ENCODE data around the gene CACNG7. TPM values are rescaled to one million over a fixed set of nuclear protein-coding genes. Genes with fewer than 3 reads are reported as not detected.

CACNG7 gene
- total RNA-seq, 1 donor from 2014 or later = not detected

DNA sequence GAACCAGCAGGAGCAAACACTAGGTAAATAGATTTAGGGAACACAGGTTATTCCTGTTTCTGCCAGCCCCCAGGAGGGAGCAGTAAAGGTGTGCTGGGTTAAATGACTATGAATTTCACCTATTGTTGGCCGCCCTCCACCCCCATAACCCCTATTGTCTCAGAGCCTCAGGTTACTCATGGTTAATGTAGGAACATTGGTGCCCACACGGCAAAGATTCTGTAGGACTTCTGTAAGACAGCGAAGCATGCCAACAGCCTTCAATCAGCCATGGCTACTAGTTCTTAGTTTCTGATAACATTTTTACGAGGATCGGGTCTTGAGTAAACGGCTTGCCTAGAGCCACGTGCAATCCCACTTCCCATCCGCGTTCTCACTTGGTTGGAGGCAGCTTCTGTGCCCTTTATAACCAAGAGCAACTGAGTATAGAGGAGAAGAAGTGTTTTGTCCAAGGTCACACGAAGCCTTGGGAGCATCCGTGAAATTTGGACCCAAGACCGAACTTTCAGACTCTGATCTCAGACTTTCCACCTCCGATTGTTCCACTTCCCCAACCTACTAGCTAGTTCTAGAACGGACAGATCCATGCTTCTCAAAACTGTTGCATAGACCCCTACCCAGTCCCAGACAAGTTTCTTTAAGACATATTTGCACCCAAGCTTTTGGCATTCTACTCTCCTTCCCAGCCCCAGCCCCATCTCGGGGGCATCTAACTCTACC, 48.5 kb downstream of the CACNG7 start:
- H3K4me1 Mint-ChIP-seq (ENCODE audit: low read depth) = peaks cover 2% of the 10 kb centered on the region
- no peaks in the 10 kb centered on the region for H3K36me3 Mint-ChIP-seq (ENCODE audit: low read depth)
- intact Hi-C loops (cut with micrococcal nuclease) = no loop called here
- H3K9me3 Mint-ChIP-seq = no peaks in the 10 kb centered on the region
- H3K27me3 Mint-ChIP-seq (ENCODE audit: low read depth) = peaks cover 52% of the 10 kb centered on the region
- no peak overlapping the region for H3K27ac Mint-ChIP-seq
- H3K4me3 Mint-ChIP-seq (ENCODE audit: low read depth) = no peak overlapping the region
- no peak for DNase-seq (ENCODE audit: low spot score)

DNA sequence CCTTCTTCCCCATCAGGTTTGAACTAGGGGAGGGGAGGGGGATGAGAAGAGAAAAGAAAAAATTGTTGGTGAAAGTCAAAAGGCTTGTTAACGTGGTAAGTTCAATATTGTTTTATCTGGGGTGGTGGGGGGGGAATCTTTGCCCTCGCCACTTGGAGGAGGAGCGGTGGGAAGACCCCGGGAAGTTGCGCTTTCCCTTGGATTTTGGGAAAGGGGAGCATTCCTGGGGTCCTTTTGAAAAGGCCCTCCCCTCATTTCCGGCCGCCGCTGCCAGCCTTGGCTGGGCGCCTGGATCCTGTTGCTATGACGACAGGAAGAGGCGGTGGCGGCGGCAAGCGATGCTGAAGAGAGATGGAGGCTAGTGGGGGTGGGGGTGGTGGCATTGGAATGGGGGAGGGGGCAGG, 49.1 kb downstream of the CACNG7 start:
- no peaks in the 10 kb centered on the region for H3K9me3 Mint-ChIP-seq
- no peak for DNase-seq (ENCODE audit: low spot score)
- H3K27ac Mint-ChIP-seq = no peak overlapping the region
- peaks cover 52% of the 10 kb centered on the region for H3K27me3 Mint-ChIP-seq (ENCODE audit: low read depth)
- intact Hi-C loops (cut with micrococcal nuclease) = no loop called here
- H3K36me3 Mint-ChIP-seq (ENCODE audit: low read depth) = no peaks in the 10 kb centered on the region
- H3K4me3 Mint-ChIP-seq (ENCODE audit: low read depth) = no peak overlapping the region
- H3K4me1 Mint-ChIP-seq (ENCODE audit: low read depth) = peaks cover 2% of the 10 kb centered on the region

DNA sequence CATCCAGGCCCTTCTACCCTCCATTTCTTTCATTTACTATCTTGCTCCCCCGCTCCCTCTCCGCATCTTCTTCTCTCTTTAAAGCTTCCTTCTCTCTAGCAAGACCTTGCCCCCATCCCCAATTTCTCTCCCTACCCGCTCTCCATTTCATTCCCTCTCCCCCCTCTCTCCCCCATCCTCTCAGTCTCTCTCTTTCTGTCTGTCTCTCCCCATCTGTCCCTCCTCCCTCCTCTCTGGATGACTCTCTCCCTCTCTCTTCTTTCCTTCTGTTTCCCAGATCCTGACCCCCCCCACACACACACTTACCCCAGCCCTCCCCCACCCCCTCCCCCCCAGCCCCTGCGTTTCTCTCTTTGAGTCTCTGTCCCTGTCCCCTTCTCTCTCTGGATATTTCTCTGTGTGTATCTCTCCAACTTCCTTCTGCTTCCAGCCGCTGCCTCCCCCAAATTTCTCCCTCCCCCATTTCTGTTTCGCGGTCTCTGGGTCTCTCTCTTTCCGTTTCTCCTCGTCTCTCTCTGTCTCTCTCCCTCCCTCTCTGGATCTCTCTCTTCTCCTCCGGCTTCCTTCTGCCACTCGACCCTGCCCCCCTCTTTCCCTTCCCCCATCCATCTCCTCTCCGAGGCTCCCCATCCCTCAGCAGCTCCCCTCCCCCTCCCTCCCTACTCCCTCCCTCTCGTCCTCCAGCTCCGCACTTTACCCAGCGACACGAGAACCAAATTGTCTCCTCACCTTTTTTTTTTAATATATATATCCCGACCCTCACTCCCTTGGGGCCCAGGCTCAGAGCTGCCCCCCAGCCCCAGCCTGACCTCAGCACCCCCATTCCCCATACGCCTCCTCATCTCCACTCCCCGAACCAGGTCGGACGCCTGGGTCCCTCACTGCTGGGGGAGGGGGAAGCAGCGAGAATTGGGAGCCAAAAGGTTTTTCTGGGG, 50.0 kb downstream of the CACNG7 start:
- intact Hi-C loops (cut with micrococcal nuclease) = no loop called here
- no peak overlapping the region for H3K27ac Mint-ChIP-seq
- no peak overlapping the region for H3K4me3 Mint-ChIP-seq (ENCODE audit: low read depth)
- H3K4me1 Mint-ChIP-seq (ENCODE audit: low read depth) = peaks cover 2% of the 10 kb centered on the region
- H3K9me3 Mint-ChIP-seq = no peaks in the 10 kb centered on the region
- peaks cover 60% of the 10 kb centered on the region for H3K27me3 Mint-ChIP-seq (ENCODE audit: low read depth)
- no peaks in the 10 kb centered on the region for H3K36me3 Mint-ChIP-seq (ENCODE audit: low read depth)
- no peak for DNase-seq (ENCODE audit: low spot score)

DNA sequence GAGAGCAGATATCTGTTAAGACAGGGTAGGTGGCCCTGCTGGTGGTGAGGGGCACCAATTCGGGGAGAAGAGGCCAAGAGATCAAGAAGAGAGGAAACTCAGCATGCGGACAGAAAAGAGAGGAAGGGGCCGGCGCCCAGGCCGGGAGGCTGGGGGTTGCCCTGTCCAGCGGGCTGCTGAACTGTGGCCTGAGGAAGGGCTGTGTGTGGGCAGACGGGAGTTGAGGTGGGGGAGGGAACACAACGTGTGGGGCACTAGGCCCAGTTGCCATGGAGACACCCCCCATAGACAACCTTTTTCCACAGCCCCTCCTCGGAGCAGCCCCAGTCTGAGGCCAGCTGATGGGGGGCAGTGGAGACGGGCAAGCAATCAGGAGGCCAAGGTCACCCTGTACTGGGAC, 51.1 kb downstream of the CACNG7 start:
- intact Hi-C loops (cut with micrococcal nuclease) = no loop called here
- no peaks in the 10 kb centered on the region for H3K9me3 Mint-ChIP-seq
- DNase-seq (ENCODE audit: low spot score) = no peak
- peaks cover 68% of the 10 kb centered on the region for H3K27me3 Mint-ChIP-seq (ENCODE audit: low read depth)
- H3K27ac Mint-ChIP-seq = no peak overlapping the region
- H3K4me1 Mint-ChIP-seq (ENCODE audit: low read depth) = peaks cover 2% of the 10 kb centered on the region
- no peak overlapping the region for H3K4me3 Mint-ChIP-seq (ENCODE audit: low read depth)
- H3K36me3 Mint-ChIP-seq (ENCODE audit: low read depth) = no peaks in the 10 kb centered on the region

DNA sequence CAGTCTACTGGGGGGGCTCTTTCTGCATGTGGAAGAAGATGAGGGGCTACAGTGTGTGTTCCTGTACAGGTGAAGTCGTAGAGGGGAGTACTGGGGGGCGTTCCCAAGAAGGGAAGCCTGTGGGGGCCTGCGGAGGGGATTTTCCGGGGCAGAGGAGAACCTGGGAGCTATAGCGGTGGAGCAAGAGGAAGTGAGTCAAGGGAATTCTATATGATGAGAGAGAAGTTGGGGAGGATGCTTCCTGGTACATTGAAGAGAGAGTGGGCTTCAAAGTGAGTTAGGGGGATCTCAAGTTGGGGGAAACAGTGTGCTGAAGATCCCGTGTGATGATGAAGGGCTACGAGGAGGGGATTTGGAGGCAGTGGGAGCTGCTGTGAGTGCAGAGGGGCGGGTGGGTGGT, 51.8 kb downstream of the CACNG7 start:
- no peaks in the 10 kb centered on the region for H3K36me3 Mint-ChIP-seq (ENCODE audit: low read depth)
- peaks cover 70% of the 10 kb centered on the region for H3K27me3 Mint-ChIP-seq (ENCODE audit: low read depth)
- H3K27ac Mint-ChIP-seq = no peak overlapping the region
- no peak overlapping the region for H3K4me3 Mint-ChIP-seq (ENCODE audit: low read depth)
- intact Hi-C loops (cut with micrococcal nuclease) = no loop called here
- peaks cover 2% of the 10 kb centered on the region for H3K4me1 Mint-ChIP-seq (ENCODE audit: low read depth)
- DNase-seq (ENCODE audit: low spot score) = no peak
- no peaks in the 10 kb centered on the region for H3K9me3 Mint-ChIP-seq

DNA sequence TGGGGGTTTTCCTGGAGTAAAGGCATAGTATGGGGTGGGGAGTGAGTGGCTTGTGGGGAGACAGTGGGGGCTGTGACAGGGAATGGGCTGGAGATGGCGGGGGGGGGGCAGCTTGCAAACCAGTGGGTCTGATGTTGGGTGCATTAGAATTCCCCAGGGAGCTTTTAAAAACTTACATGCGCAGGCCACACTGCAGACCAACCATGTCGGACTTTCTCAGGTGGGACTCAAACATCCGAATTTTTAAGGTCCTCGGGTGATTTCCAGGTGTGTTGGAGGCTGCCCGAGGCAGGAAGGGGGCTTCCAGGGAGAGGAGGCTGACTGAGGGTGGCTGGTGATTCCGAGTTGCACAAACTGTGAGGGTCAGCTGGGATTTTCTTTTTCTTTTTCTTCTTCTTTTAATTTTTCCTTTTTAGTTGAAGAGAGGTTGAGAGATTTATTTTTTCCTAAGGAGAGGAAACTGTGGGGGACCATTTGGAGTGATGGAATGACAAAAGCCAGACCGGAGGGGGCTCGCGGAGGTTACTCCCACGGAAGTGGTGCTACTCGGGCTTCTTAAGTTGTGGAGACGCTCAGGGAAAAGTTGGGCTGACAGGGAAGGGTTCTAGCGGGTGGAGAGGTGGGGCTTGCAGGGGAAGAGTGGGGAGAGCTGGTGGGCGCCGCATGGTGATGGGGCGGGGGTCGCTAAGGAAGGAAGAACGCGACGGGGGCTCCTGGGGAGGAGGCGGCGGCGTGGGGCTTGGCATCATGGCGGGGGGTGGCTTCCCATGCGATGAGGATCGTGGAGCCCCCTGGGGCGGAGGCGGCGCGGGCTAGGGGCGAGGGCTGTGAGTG, 52.7 kb downstream of the CACNG7 start:
- H3K4me3 Mint-ChIP-seq (ENCODE audit: low read depth) = no peak overlapping the region
- H3K9me3 Mint-ChIP-seq = no peaks in the 10 kb centered on the region
- H3K36me3 Mint-ChIP-seq (ENCODE audit: low read depth) = no peaks in the 10 kb centered on the region
- peaks cover 2% of the 10 kb centered on the region for H3K4me1 Mint-ChIP-seq (ENCODE audit: low read depth)
- H3K27me3 Mint-ChIP-seq (ENCODE audit: low read depth) = peaks cover 70% of the 10 kb centered on the region
- DNase-seq (ENCODE audit: low spot score) = no peak
- intact Hi-C loops (cut with micrococcal nuclease) = no loop called here
- no peak overlapping the region for H3K27ac Mint-ChIP-seq

DNA sequence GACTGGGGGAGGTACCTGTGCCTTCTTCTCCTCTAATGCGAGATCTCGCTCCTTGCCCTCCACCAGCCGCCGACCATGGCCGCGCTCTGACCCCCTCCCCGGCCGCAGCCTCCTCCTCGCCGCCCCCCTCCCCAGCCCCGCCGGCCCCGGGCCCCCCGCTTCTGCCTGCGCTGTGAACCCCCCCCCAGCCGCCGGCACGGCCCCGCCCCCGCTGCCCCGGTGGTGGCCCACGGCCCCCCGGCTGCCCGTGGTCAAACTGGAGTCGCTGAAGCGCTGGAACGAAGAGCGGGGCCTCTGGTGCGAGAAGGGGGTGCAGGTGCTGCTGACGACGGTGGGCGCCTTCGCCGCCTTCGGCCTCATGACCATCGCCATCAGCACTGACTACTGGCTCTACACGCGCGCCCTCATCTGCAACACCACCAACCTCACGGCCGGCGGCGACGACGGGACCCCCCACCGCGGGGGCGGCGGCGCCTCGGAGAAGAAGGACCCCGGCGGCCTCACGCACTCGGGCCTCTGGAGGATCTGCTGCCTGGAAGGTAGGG, 53.9 kb downstream of the CACNG7 start, which contains the start of gene CACNG8:
Gene CACNG8, plus strand, starts transcription at position 51 of the 545 bp plus-strand sequence.
- intact Hi-C loops (cut with micrococcal nuclease) = no loop called here
- no peak within 1 kb of the TSS for H3K27ac Mint-ChIP-seq
- peaks cover 2% of the 10 kb centered on the region for H3K4me1 Mint-ChIP-seq (ENCODE audit: low read depth)
- H3K9me3 Mint-ChIP-seq = no peaks in the 10 kb centered on the region
- H3K27me3 Mint-ChIP-seq (ENCODE audit: low read depth) = peaks cover 59% of the 10 kb centered on the region
- H3K4me3 Mint-ChIP-seq (ENCODE audit: low read depth) = no peak within 1 kb of the TSS
- no peak for DNase-seq (ENCODE audit: low spot score)
- H3K36me3 Mint-ChIP-seq (ENCODE audit: low read depth) = no peaks in the 10 kb centered on the region

DNA sequence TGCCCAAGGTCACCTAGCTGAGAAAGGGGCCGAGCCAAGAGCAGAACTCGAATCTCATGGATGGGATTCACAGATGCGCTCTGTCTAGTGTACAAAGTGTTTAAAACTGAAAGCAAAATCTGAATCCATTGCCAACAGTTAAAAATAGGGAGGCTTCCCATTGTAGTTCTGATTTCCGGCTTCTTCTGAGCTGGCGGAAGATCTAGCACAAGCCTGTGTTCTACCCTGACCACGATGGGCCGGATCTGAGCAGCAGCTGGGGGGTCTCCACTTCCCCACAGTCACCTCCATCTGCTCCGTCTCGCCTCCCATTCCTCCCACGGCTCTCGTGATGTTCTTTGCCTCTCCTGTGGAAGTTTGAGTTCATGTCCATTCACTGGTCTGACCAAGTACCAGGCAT, 56.0 kb downstream of the CACNG7 start:
- Mint-ChIP-seq H3K27ac (no peak overlapping the region), H3K4me3 (ENCODE audit: low read depth) (no peak overlapping the region), H3K4me1 (ENCODE audit: low read depth) (no peaks in the 10 kb centered on the region), H3K27me3 (ENCODE audit: low read depth) (peaks cover 42% of the 10 kb centered on the region), H3K36me3 (ENCODE audit: low read depth) (no peaks in the 10 kb centered on the region), H3K9me3 (no peaks in the 10 kb centered on the region)
- no peak for DNase-seq (ENCODE audit: low spot score)
- intact Hi-C loops (cut with micrococcal nuclease) = no loop called here

DNA sequence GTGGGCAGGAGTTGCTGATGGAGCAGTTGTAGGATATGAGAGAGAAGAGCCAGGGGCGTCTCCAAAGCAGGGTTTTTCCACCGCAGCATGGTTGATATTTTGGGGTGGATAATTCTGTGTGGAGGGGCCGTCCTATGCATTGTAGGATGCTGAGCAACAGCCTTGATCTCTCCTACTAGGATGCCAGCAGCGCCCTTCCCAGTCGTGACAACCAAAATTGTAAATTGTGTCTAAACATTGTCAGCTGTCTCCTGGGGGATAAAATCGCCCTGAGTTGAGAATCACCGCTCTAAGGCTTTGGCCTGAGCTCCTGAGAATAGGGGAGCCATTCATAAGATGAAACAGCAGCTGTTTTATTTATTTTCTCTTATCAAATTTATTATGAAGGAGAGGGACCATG, 57.9 kb downstream of the CACNG7 start:
- Mint-ChIP-seq H3K9me3 (no peaks in the 10 kb centered on the region), H3K4me1 (ENCODE audit: low read depth) (no peaks in the 10 kb centered on the region), H3K4me3 (ENCODE audit: low read depth) (no peak overlapping the region), H3K27me3 (ENCODE audit: low read depth) (peaks cover 29% of the 10 kb centered on the region), H3K36me3 (ENCODE audit: low read depth) (no peaks in the 10 kb centered on the region), H3K27ac (no peak overlapping the region)
- no peak for DNase-seq (ENCODE audit: low spot score)
- intact Hi-C loops (cut with micrococcal nuclease) = no loop called here

DNA sequence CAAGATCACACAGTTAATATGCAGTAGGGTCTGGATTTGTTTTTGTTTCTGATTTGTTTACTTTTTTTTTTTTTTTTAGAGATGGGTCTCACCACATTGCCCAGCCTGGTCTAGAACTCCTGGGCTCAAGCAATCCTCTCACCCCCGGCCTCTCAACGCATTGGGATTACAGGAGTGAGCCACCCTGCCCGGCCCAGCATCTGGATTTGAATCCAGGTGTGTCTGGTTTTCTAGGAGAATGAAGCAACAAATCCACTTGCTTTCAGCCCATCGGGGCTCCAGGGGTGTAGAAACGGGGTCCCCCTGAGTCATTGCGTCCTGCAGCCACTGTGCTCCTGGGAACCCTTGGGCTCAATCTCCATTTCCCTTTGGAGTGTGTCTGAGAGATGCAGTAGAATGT, 60.3 kb downstream of the CACNG7 start:
- Mint-ChIP-seq H3K36me3 (ENCODE audit: low read depth) (no peaks in the 10 kb centered on the region), H3K27me3 (ENCODE audit: low read depth) (peaks cover 16% of the 10 kb centered on the region), H3K4me3 (ENCODE audit: low read depth) (no peak overlapping the region), H3K9me3 (no peaks in the 10 kb centered on the region), H3K4me1 (ENCODE audit: low read depth) (no peaks in the 10 kb centered on the region), H3K27ac (no peak overlapping the region)
- intact Hi-C loops (cut with micrococcal nuclease) = no loop called here
- DNase-seq (ENCODE audit: low spot score) = no peak

DNA sequence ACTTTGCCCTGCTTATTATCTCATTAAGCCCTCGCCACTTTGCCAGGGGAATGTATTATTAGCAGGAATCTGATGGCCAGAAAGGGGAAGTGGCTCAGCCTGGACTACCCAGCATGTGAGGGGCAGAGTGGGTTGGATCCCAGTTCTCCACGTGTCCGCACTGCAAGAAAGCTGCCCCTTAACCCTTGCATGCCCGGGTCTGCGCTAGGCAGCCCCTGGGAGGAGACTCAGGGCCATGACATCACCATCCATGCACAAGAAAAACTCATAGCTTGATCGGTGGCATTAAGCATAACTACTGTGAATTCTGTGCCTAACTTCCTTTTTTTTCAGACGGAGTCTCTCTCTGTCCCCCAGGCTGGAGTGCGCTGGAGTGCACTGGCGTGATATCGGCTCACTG, 62.6 kb downstream of the CACNG7 start:
- Mint-ChIP-seq H3K9me3 (no peaks in the 10 kb centered on the region), H3K27ac (no peak overlapping the region), H3K36me3 (ENCODE audit: low read depth) (no peaks in the 10 kb centered on the region), H3K4me1 (ENCODE audit: low read depth) (no peaks in the 10 kb centered on the region), H3K4me3 (ENCODE audit: low read depth) (no peak overlapping the region), H3K27me3 (ENCODE audit: low read depth) (peaks cover 3% of the 10 kb centered on the region)
- intact Hi-C loops (cut with micrococcal nuclease) = loop anchor here (10.0 kb wide), 1 partner anchor 53 kb away; no protein-coding TSS in a partner anchor
- DNase-seq (ENCODE audit: low spot score) = no peak

DNA sequence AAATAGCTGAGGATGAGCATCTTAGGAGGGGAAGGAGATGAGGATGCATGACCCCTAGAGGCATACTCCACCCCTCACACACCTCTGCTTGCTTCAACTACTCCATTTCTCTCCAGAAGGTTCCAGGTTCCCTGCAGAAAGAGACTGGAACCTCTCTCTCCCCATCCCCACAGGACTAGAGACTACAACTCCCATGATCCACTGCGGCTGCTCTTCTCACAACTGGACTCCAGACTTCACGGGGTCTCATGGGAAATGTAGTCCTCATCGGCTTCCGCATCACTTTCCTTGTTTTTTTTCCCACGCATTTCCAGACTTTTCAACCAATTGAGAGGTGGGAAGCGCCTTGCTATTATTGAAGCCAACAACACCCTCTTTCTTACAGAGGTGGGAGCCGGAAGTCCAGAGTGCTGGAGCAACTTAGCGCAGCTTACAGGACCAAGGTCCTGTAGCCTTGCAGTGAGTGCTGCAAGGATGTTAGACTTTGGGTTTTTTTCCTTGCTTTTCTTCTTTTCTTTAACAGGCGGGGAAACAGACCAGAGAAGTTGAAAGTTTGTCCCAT, 68.4 kb downstream of the CACNG7 start:
- H3K27me3 Mint-ChIP-seq (ENCODE audit: low read depth) = peaks cover 44% of the 10 kb centered on the region
- peaks cover 17% of the 10 kb centered on the region for H3K9me3 Mint-ChIP-seq
- intact Hi-C loops (cut with micrococcal nuclease) = loop anchor here (1.0 to 10.0 kb wide), 2 partner anchors 47 to 69 kb away; no protein-coding TSS in a partner anchor
- peaks cover 11% of the 10 kb centered on the region for H3K4me1 Mint-ChIP-seq (ENCODE audit: low read depth)
- H3K27ac Mint-ChIP-seq = no peak overlapping the region
- H3K36me3 Mint-ChIP-seq (ENCODE audit: low read depth) = peaks cover 10% of the 10 kb centered on the region
- DNase-seq (ENCODE audit: low spot score) = peak; percentile 36
- H3K4me3 Mint-ChIP-seq (ENCODE audit: low read depth) = peak overlapping the region; percentile 40
